Tibial nerve (tissue), 4 donors: ENCODE measurements around the gene PRR14. TPM values are rescaled to one million over a fixed set of nuclear protein-coding genes. Genes with fewer than 3 reads are reported as not detected.

Experiments used
- DNase-seq, 2 donors: peaks; one replicate each; pipeline ENCODE4 v3.0.0-alpha.2; 2019; ENCODE audit warnings: low spot score in 2 of 2
- H3K27ac ChIP-seq, 4 donors: fragments of 200-600 bp; sonication (generic) in 3 of 4; one replicate each; pipeline ENCODE4 v1.5.1; 2017 to 2019; ENCODE audit warnings: mild to moderate bottlenecking in 1 of 4
- H3K27me3 ChIP-seq, 2 donors: fragments of 200-600 bp; sonication (generic) in 1 of 2; one replicate each; pipeline versions ENCODE4 v1.5.1 to v1.6.0; 2017 to 2019
- H3K36me3 ChIP-seq, 3 donors: fragments of 200-600 bp; sonication (generic); one replicate each; pipeline ENCODE4 v1.5.1; 2018 to 2019
- H3K4me1 ChIP-seq, 4 donors: fragments of 200-600 bp; sonication (generic) in 3 of 4; one replicate each; pipeline ENCODE4 v1.5.1; 2017 to 2019
- H3K4me3 ChIP-seq, 4 donors: fragments of 200-600 bp; sonication (generic) in 3 of 4; one replicate each; pipeline ENCODE4 v1.5.1; 2017 to 2019; ENCODE audit warnings: mild to moderate bottlenecking in 1 of 4, moderate library complexity in 1 of 4
- H3K9me3 ChIP-seq, 4 donors: fragments of 200-600 bp; sonication (generic) in 3 of 4; one replicate each; pipeline ENCODE4 v1.5.1; 2017 to 2019
- CTCF ChIP-seq, 5 experiments: fragments of 200-600 bp in 3 of 5; fragments of 450-650 bp in 2 of 5; sonication (generic) in 3 of 5; IDR thresholded peaks; one replicate each; pipeline ENCODE4 v1.5.1; 2016 to 2019; ENCODE audit warnings: antibody characterized with exemption in 5 of 5, mild to moderate bottlenecking in 3 of 5, moderate library complexity in 2 of 5
- EP300 ChIP-seq, 2 donors: sonication (generic); formaldehyde crosslinking; IDR thresholded peaks; one replicate each; pipeline ENCODE4 v1.6.1; 2017; ENCODE audit warnings: antibody characterized with exemption in 2 of 2, mild to moderate bottlenecking in 1 of 2
- POLR2A ChIP-seq, 2 donors: fragments of 450-650 bp; IDR thresholded peaks; one replicate each; pipeline ENCODE4 v1.6.1; 2017; ENCODE audit warnings: antibody characterized with exemption in 2 of 2, mild to moderate bottlenecking in 2 of 2, moderate library complexity in 2 of 2
- WGBS, 2 donors: methylation state at CpG; one replicate each; pipeline ENCODE4 v1.1.5; 2018; 5-methylcytosine and 5-hydroxymethylcytosine counted together
- total RNA-seq, 4 donors: library from RNA; depleted of rRNA; stranded (reverse); fragments of >200 nt; gene quantifications; one replicate each; pipeline ENCODE4 v1.1.0, GENCODE V29; 2016

The PRR14 gene
- total RNA-seq, 4 donors from 2014 or later = 37.4 to 43.7 (median 40.1) TPM

GRCh38 chr16:30665155-30665829 lies 14.5 kb downstream of the PRR14 start:
- peaks cover 0 to 46% (median 23%) of the 10 kb centered on the region in 4 donors for H3K4me1 ChIP-seq
- no peak overlapping the region for H3K27ac ChIP-seq
- WGBS, 2 donors = 85 to 87% methylated on average over 22 of the region's 22 CpGs
- H3K9me3 ChIP-seq = no peaks in the 10 kb centered on the region
- no peak overlapping the region for H3K4me3 ChIP-seq
- H3K27me3 ChIP-seq = no peaks in the 10 kb centered on the region
- no peak for DNase-seq
- TF ChIP-seq EP300 (IDR thresholded peaks at IDR 0.05) = no peak
- no peak for TF ChIP-seq CTCF (IDR thresholded peaks at IDR 0.05)
- no peak for TF ChIP-seq POLR2A (IDR thresholded peaks at IDR 0.05)
- peaks cover 5 to 96% (median 43%) of the 10 kb centered on the region in 3 donors for H3K36me3 ChIP-seq

DNA sequence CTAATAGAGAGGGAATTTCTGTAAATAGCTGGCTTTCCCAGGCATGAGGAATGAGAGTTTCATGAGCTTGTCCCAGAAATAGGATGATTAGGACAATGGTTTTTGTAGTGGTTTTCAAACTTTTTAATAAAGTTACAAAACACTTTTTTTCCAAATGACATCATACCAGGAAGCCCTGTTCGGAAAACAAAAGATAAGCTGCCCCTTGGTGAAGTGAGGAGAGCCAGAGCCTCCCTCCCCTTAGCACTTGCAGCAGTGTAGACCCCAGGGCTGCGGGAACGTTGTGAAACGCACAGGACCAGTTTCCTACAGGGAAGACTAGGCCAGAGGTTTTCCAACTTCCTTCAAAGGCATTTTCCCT lies 15.1 kb downstream of the PRR14 start:
- no peak for DNase-seq
- Histone ChIP-seq H3K36me3 (peaks cover 5 to 98% (median 48%) of the 10 kb centered on the region in 3 donors), H3K9me3 (no peaks in the 10 kb centered on the region), H3K4me1 (peaks cover 0 to 41% (median 19%) of the 10 kb centered on the region in 4 donors), H3K27me3 (no peaks in the 10 kb centered on the region), H3K27ac (no peak overlapping the region), H3K4me3 (no peak overlapping the region)
- no peak for TF ChIP-seq CTCF (IDR thresholded peaks at IDR 0.05)
- no peak for TF ChIP-seq EP300 (IDR thresholded peaks at IDR 0.05)
- no peak for TF ChIP-seq POLR2A (IDR thresholded peaks at IDR 0.05)
- 79 to 84% methylated on average over 4 of the region's 4 CpGs for WGBS, 2 donors

DNA sequence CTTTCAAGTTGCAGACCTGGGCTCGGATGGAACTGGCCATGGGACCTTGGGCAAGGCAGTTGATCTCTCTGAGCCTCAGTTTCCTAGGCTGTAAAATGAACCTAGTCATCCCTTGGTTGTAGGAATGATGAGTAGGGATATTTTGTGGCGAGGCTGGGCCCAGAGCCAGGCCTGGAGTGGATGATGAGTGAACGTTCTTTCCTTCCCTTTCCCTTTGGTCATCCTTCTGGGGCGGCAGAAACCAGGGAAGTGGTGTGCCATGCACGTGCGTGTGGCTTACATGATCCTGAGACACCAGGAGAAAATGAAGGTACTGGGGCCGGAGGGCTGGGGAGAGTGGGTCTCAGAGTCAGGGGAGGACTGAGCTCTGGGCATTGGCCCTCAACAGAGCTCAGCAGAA lies 15.9 kb downstream of the PRR14 start:
- no peaks in the 10 kb centered on the region for H3K9me3 ChIP-seq
- no peaks in the 10 kb centered on the region for H3K27me3 ChIP-seq
- H3K27ac ChIP-seq = no peak overlapping the region
- H3K4me1 ChIP-seq = peaks cover 0 to 32% (median 10%) of the 10 kb centered on the region in 4 donors
- WGBS, 2 donors = 65 to 77% methylated on average over 7 of the region's 7 CpGs
- DNase-seq = no peak
- no peak for TF ChIP-seq EP300 (IDR thresholded peaks at IDR 0.05)
- TF ChIP-seq POLR2A (IDR thresholded peaks at IDR 0.05) = no peak
- H3K4me3 ChIP-seq = no peak overlapping the region
- H3K36me3 ChIP-seq = peaks cover 5 to 91% (median 49%) of the 10 kb centered on the region in 3 donors

GRCh38 chr16:30667361-30667905 lies 16.7 kb downstream of the PRR14 start:
- WGBS, 2 donors = 80 to 100% methylated on average over 9 to 11 of the region's 11 CpGs
- no peak for DNase-seq
- H3K9me3 ChIP-seq = no peaks in the 10 kb centered on the region
- no peak overlapping the region for H3K4me3 ChIP-seq
- H3K27me3 ChIP-seq = no peaks in the 10 kb centered on the region
- H3K36me3 ChIP-seq = peaks cover 3 to 85% (median 49%) of the 10 kb centered on the region in 3 donors
- TF ChIP-seq POLR2A (IDR thresholded peaks at IDR 0.05) (no peak), CTCF (IDR thresholded peaks at IDR 0.05) (no peak), EP300 (IDR thresholded peaks at IDR 0.05) (no peak)
- H3K27ac ChIP-seq = no peak overlapping the region
- peaks cover 0 to 25% (median 3%) of the 10 kb centered on the region in 4 donors for H3K4me1 ChIP-seq

- Histone ChIP-seq H3K4me1 (peaks cover 0 to 15% (median 0%) of the 10 kb centered on the region in 4 donors), H3K27me3 (no peaks in the 10 kb centered on the region), H3K4me3 (no peak overlapping the region), H3K27ac (no peak overlapping the region), H3K9me3 (no peaks in the 10 kb centered on the region), H3K36me3 (peaks cover 0 to 75% (median 49%) of the 10 kb centered on the region in 3 donors)
- no peak for DNase-seq
- TF ChIP-seq EP300 (IDR thresholded peaks at IDR 0.05) (no peak), POLR2A (IDR thresholded peaks at IDR 0.05) (no peak), CTCF (IDR thresholded peaks at IDR 0.05) (no peak)
- 75 to 80% methylated on average over 11 to 12 of the region's 12 CpGs for WGBS, 2 donors
Measured at GRCh38 chr16:30668393-30668792, 17.6 kb downstream of the PRR14 start.
